ACHN (cell line): ENCODE measurements around the gene ALAS1.

ENCODE experiments used
- DNase-seq: peaks from one replicate; pipeline ENCODE4 v3.0.0-alpha.2; 2015
- in situ Hi-C: cut with HindIII; loops from 2 replicates; pipeline ENCODE4 v1.10.0; 2017; ENCODE audit warnings: low sequenced_read_pairs, low pct_ligation_motif_present, low pct_unique_long_range_greater_than_20kb

Gene ALAS1

GRCh38 chr3:52228751-52229291 lies 30.9 kb downstream of the ALAS1 start:
- in situ Hi-C loops = no loop called here
- DNase-seq = no peak

- no peak for DNase-seq
- in situ Hi-C loops = no loop called here
Measured at GRCh38 chr3:52229656-52230055, 31.7 kb downstream of the ALAS1 start.

GRCh38 chr3:52230461-52230860 lies 32.5 kb downstream of the ALAS1 start:
- no peak for DNase-seq
- in situ Hi-C loops = no loop called here

GRCh38 chr3:52230889-52231499 lies 33.0 kb downstream of the ALAS1 start:
- no peak for DNase-seq
- in situ Hi-C loops = no loop called here

DNA sequence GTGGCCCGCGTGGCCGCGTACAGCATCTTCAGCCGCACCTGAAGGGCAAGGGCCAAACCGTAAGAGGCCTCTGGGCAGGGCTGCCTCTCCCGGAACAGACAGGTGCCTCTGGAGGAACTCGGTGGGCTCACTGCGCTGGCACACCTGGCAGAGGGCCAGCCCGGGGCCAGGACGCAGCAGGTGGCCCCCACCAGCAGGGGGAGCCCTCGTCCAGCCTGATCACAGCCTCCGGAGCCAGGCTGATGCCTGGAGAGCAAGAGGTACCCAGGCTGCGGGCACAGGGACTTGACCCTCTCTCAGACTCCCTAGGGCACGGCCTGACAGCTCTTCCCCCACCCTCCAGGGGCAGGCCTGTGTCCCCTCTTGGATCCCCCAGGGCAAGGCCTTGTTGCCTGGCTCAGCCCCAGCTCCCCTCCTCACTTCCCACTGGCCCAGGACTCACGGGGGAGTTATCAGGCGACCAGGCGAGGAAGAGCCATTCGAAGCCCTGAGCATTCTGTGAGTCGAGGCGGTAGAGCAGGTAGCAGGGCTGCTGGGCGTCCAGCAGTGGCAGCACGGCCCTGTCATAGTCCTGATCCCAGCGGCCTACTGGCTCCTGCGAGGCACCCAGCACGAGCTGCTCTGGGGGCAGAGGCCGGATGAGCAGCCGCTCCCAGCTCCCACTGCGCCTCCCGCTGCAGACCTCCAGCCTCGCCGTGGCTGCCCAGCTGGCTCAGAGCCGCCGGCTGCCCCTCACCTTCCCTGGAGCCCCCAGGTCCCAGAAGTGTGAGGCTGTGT lies 33.7 kb downstream of the ALAS1 start:
- in situ Hi-C loops = no loop called here

GRCh38 chr3:52232279-52233107 lies 34.5 kb downstream of the ALAS1 start:
- DNase-seq = no peak
- in situ Hi-C loops = no loop called here

More for the DNA sequence above, 33.7 kb downstream of the ALAS1 start:
- DNase-seq = peak; percentile 57

DNA sequence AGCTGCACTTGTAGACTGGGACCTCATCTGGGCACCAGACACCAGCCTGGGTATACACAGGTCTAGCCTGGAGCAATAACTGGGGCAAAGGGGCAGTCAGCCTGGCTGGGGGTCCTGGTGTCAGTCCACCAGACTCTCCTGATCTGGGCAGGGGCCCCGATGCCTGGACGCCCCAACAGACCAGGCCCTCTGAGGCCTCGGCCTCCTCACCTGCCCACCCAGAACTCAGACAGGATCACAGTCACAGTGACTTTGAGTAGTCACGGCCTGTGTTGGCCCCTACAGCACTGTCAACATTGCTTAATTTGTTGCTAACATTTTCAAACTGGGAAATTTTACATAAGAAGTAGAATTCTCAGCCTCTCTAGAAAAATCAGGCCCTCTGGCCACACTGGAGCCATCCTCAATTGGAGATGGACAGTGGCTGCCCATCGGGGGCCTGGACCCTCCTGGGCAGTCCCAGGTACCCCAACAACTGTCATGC lies 35.2 kb downstream of the ALAS1 start:
- DNase-seq = no peak
- in situ Hi-C loops = no loop called here

GRCh38 chr3:52233968-52234367 lies 36.0 kb downstream of the ALAS1 start:
- DNase-seq = no peak
- in situ Hi-C loops = no loop called here

DNA sequence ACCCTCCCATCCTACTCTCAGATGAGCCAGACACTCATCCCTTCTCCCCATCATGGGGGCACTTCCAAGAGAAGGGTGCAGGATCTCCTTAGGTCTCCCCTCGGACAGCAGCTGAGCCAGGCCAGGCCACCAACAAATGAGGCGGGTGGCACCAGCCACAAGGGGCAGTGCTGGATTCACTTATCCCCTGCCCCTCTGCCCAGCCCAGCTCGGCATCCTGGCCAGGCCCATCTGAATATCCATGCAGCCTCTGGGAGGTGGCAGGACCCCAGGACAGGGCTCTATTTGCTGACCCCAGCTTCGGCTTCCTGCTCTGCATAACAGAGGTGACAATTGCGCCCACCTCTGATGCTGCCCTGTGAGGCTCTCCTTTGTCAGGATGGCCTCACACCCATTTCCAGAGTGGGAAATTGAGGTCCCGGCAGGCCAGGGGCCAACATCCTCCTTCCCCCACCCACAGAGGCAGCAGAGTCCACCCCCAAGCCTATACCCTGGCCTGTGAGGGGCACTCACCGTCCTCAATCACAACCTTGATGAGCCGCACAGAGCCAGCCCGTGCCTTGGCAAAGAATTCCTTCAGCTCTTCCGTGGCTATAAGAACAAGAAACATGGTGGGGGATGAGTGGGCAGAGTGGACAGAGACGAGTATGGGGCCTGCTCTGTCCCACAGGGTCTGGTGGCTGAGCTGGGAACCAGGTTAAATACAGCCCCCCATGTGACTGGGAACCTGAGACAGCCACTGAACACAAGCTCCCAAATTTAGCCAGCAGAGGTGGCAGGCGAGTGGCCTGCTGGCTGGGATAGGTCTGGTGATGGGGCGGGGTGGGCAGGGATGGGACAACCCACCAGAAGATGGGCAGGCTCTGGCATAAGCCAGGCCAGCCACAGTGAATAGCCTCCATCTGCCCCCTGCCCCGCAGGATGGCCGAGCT lies 36.8 kb downstream of the ALAS1 start:
- in situ Hi-C loops = no loop called here
- no peak for DNase-seq

DNA sequence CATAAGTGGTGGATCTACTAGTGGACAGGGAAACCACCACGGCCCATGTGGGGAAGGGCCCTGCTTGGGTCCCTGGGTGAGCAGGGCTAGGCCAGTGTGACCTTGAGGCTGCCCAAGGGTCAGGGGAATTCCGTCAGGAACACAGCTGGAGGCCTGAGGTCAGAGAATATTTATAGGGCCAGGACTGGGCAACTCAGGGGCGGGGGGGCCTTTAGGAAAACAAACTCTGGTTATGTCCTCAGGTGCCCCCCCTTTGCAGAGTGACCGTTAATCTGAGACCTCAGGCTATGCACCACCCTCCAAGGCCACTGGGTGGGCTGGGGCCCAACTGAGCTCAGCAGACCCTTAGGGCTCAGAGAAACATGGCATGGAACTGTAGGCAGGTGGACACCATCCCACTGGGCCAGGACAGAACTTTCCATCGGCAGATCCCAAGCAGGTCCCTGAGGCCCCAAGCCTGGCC lies 38.5 kb downstream of the ALAS1 start:
- no peak for DNase-seq
- in situ Hi-C loops = no loop called here

- no peak for DNase-seq
- in situ Hi-C loops = no loop called here
Measured at GRCh38 chr3:52237006-52237656, 39.2 kb downstream of the ALAS1 start.

DNA sequence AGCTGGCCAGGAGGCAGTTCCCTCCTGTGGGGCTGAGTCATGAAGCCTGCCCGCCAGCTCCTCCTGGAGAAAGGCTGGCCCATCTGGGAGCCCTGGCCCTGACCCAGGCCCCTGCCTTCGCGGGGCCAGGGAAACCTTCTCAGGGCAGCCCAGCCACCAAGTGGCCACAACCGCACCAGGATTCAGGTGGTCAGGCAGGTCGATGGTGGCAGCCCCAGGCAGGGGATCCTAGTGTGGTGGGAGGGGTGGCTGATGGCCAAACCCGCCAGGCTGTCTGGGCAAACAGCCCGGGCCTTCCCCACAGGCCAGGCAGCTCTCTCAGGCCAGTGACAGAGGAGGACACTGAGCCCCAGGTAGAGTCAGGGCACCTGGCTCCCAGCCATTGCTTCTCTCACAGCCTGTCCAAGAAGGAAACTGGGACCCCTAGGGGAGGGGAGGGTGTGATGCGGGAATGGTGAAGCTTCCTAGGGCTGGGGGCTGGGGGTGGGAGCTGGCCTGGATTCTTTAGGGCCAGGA lies 39.8 kb downstream of the ALAS1 start:
- in situ Hi-C loops = no loop called here
- peak; percentile 87 for DNase-seq

DNA sequence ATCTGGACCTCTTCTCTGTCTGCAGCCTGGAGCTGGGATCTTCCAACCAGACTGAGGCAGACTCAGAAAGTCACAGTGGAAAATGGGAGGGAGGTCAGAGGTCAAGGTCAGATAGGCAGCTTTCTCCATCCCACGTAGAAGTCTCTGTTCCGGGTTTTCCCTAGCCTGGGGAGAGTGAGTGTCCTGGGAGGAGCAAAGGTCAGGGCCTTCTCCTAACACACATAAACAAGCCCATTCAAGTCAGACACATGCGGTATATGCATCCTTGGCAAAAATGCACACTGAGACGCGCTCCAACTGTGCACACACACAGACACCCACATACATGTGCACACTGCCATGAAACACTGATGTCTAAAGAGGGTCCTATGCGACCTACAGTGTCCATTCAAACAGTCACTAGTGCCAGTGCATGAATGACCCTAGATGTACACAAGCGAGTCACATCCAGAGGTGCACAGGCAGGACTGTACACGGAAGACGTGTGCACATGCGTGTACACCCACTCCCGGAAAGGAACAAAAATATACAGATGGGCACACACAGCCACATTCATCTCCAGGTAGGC lies 40.3 kb downstream of the ALAS1 start:
- in situ Hi-C loops = no loop called here

DNA sequence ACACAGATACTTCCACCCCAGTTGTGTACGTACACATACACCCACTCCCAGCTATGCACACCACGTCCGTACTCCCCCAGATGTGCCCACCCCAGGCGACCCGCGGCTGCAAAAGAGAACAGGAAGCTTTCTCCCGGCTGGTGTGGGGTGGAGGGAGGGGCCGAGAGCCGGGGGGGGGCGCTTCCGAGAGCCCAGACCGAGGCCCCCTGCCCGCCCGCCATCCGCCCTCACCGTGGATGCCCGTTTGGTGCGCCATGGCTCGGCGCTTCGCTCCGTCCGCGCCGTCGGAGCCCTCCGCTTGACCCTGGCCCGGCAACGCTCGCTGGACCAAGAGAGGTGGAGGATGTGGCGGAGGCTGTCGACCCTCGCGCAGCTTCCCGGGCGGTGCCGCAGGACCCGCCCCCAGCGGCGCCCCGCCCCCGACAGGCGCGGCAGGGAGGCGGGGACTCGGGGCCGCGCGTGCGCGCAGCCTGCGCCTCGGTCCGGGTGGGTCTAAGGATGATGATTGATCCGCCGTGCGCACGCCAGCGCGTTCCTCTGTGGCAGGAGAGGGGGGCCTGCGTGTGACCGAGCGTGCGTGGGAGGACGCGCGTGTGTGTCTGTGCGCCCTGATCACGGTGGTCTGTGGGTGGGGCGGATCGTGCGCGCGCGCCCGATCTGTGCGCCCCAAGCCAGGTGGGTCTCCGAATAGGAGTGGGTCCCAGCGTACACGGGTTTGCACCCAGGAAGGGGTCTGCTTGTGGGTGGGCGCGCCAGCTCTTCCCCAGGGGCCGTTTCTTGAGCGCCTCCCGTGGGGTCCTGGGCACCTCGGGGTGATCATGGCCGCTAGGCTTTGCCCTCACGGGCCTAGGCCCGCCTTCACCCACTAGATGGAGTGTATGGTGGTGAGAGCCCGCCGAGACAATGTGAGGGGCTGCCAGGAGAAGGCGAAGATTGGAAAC lies 41.1 kb downstream of the ALAS1 start, which contains the start of gene TWF2:
Gene TWF2, minus strand, starts transcription at position 398 of the 941 bp plus-strand sequence. Its CDS starts 142 bp downstream, at position 256.
- DNase-seq = peak; percentile 78
- in situ Hi-C loops = no loop called here

More for the DNA sequence above, 40.3 kb downstream of the ALAS1 start:
- peak; percentile 14 for DNase-seq

DNA sequence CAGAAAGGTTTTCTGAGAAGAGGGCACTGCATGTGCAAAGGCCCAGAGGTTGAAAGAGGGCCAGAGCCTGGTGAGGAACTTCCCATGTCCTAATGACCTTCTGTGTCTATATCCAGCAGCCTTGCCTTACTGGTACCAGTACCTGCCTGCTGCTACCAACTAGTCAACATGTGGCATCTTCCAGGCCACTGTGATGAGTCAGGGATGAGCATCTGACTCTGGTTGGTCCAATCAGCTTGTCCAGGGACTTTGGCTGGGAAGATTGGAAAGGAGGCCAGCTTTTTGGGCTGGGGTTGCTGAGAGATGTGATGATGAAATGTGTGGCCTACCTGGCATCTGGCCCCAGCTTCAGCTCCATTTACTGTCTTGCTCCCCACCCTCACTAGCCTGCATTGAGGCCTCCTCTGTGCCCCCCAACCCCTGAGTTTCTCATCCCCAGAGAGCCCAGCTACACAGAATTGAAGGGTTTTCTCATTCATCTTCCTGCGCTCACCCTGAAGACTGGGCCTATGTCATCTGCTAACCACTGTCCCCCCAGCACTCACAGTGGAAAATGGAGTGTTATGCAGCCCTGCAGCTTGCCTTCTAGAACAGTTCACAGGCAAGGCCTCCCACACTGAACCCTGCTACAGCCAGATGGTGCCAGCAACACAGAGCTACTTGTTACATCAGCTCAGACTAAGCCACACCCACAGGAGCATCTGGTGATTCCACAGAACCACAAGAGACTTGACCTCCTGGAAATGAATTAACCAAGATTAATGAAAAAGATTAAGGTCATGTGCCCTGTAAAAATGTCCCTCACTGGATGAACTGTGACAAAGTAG lies 42.3 kb downstream of the ALAS1 start:
- DNase-seq = peak; percentile 48
- in situ Hi-C loops = no loop called here
